ENCODE results near the gene ARL8B. TPM values are rescaled to one million over a fixed set of nuclear protein-coding genes. Genes with fewer than 3 reads are reported as not detected.

The ARL8B gene
- total and polyA plus RNA-seq, 2 donors (not counting 1 experiment from before 2014, with no cell fraction given) = 14.5 to 67.3 TPM

GRCh38 chr3:5122741-5123706 is 932 bp downstream of the ARL8B start:
- peak; percentile 52 for DNase-seq
- POLR2A ChIA-PET = interaction anchor here (0.9 to 2.0 kb wide), 2 partner anchors 24 to 65 kb away, joined by 3 to 8 read pairs; partner anchors contain the start of gene EDEM1
- peaks cover 40% of the 10 kb centered on the region for H3K4me1 Mint-ChIP-seq

More at GRCh38 chr3:5122741-5123706, 932 bp downstream of the ARL8B start:
- Histone ChIP-seq H3K27me3 (replicated peaks in 1 of 4; ENCODE audit: control extremely low read depth in 1 of 4, control insufficient read depth in 3 of 4, insufficient read depth in 4 of 4, low read length in 3 of 4) (no peaks in the 10 kb centered on the region), H4K20me1 (ENCODE audit: control insufficient read depth, insufficient read depth, low read length, poor library complexity, severe bottlenecking) (peaks cover 41% of the 10 kb centered on the region), H3K9me3 (ENCODE audit: control extremely low read depth in 1 of 3, control insufficient read depth in 2 of 3, insufficient read depth in 1 of 3, low read length in 2 of 3) (no peaks in the 10 kb centered on the region), H3K9ac (ENCODE audit: low read length) (peak overlapping the region; percentile 99), H2AFZ (ENCODE audit: insufficient read depth, low read depth, low read length, poor library complexity, severe bottlenecking) (peak overlapping the region; percentile 86), H3K27ac (ENCODE audit: low read length in 2 of 2) (peak overlapping the region; percentile 88 to 95), H3K79me2 (ENCODE audit: control insufficient read depth, insufficient read depth, low read length) (peaks cover 75% of the 10 kb centered on the region), H3K36me3 (replicated peaks in 1 of 2; ENCODE audit: control extremely low read depth in 1 of 2, control insufficient read depth in 1 of 2, extremely low read depth in 1 of 2, insufficient read depth in 2 of 2, low read length in 1 of 2) (no peaks in the 10 kb centered on the region), H3K4me3 (ENCODE audit: control extremely low read depth in 1 of 5, extremely low read depth in 1 of 5, insufficient read depth in 1 of 5, low read depth in 2 of 5, low read length in 4 of 5) (peak overlapping the region; percentile 83 to 100 (median 97)), H3K4me1 (ENCODE audit: control insufficient read depth in 2 of 2, insufficient read depth in 2 of 2, low read length in 2 of 2) (peaks cover 25 to 29% of the 10 kb centered on the region in 2 donors), H3K4me2 (replicated peaks; ENCODE audit: low read depth, low read length, poor library complexity, severe bottlenecking) (peak overlapping the region; percentile 84)
- Mint-ChIP-seq H3K27ac (peak overlapping the region; percentile 91), H3K4me3 (peak overlapping the region; percentile 95), H3K9me3 (ENCODE audit: insufficient read depth) (no peaks in the 10 kb centered on the region), H3K27me3 (no peaks in the 10 kb centered on the region)
- CTCF ChIA-PET = interaction anchor here (1.0 to 1.8 kb wide), 9 partner anchors 9 to 176 kb away, joined by 3 to 13 read pairs (median 4); no protein-coding TSS in a partner anchor
- TF ChIP-seq EZH2 (IDR thresholded peaks at IDR 0.05; ENCODE audit: borderline replicate concordance, insufficient read depth, low read depth, low read length, poor library complexity, severe bottlenecking) (no peak), CTCF (IDR thresholded peaks at IDR 0.05) (no peak)
- 11% methylated on average over 20 of the region's 31 CpGs for whole genome bisulfite sequencing (ENCODE audit: insufficient coverage)
- intact Hi-C loops (cut with micrococcal nuclease) = loop anchor here (1.0 to 10.0 kb wide), 7 partner anchors 13 to 1132 kb away; partner anchors contain the start of genes EDEM1 and ITPR1
- ATAC-seq (ENCODE audit: low read depth) = peak; percentile 2
